CD4-positive, alpha-beta T cell treated with Interleukin-1 beta for 1 hour (primary cell): ENCODE measurements around the gene PIBF1.
"Not testable (repeated sequence)": the region's sequence is repeated elsewhere in the genome, so short reads cannot be mapped to it uniquely, and the experiment has no call there.

Experiments
- DNase-seq, 2 donors: peaks; one replicate each; pipeline ENCODE4 v3.0.0-alpha.2; 2020 to 2022

The PIBF1 gene

GRCh38 chr13:72920097-72920496 lies 138.2 kb downstream of the PIBF1 start:
- DNase-seq: no peak

GRCh38 chr13:72931311-72931710 lies 149.4 kb downstream of the PIBF1 start:
- DNase-seq: no peak

- DNase-seq: no peak
Observed at GRCh38 chr13:72932250-72932649, 150.3 kb downstream of the PIBF1 start.

- not testable (repeated sequence) for DNase-seq
Observed at GRCh38 chr13:72946267-72946666, 164.3 kb downstream of the PIBF1 start.

- no peak for DNase-seq
Observed at GRCh38 chr13:72952529-72953141, 170.7 kb downstream of the PIBF1 start.

- no peak for DNase-seq
Observed at GRCh38 chr13:72953391-72953965, 171.5 kb downstream of the PIBF1 start.

GRCh38 chr13:72959643-72960042 lies 177.7 kb downstream of the PIBF1 start:
- DNase-seq: no peak

- DNase-seq: no peak
Observed at GRCh38 chr13:72960114-72960513, 178.2 kb downstream of the PIBF1 start.

GRCh38 chr13:72960541-72960940 lies 178.6 kb downstream of the PIBF1 start:
- no peak for DNase-seq

- DNase-seq: no peak
Observed at GRCh38 chr13:72963762-72964161, 181.8 kb downstream of the PIBF1 start.

- no peak for DNase-seq
Observed at GRCh38 chr13:72970301-72970880, 188.5 kb downstream of the PIBF1 start.

- DNase-seq: no peak
Observed at GRCh38 chr13:72970956-72971355, 189.0 kb downstream of the PIBF1 start.

GRCh38 chr13:72973234-72973633 lies 191.3 kb downstream of the PIBF1 start:
- DNase-seq: no peak

- DNase-seq: no peak
Observed at GRCh38 chr13:72983085-72983768, 201.3 kb downstream of the PIBF1 start.

GRCh38 chr13:72985610-72986009 lies 203.7 kb downstream of the PIBF1 start:
- DNase-seq: no peak

GRCh38 chr13:72986197-72986596 lies 204.3 kb downstream of the PIBF1 start:
- no peak for DNase-seq

- no peak for DNase-seq
Observed at GRCh38 chr13:72990953-72991352, 209.0 kb downstream of the PIBF1 start.

- no peak for DNase-seq
Observed at GRCh38 chr13:72998012-72998411, 216.1 kb downstream of the PIBF1 start.

- DNase-seq: no peak
Observed at GRCh38 chr13:73000027-73000674, 218.2 kb downstream of the PIBF1 start.

GRCh38 chr13:73001971-73002370 lies 220.0 kb downstream of the PIBF1 start:
- no peak for DNase-seq

GRCh38 chr13:73011751-73012150 lies 229.8 kb downstream of the PIBF1 start:
- no peak for DNase-seq

GRCh38 chr13:73015805-73016204 lies 233.9 kb downstream of the PIBF1 start:
- no peak for DNase-seq

- no peak for DNase-seq
Observed at GRCh38 chr13:73018336-73018735, 236.4 kb downstream of the PIBF1 start.
